GM12864 (cell line): Measurements from ENCODE around the gene MMD2.

Experiments
- DNase-seq: peaks from one replicate; pipeline ENCODE4 v3.0.0-alpha.2; 2011; ENCODE audit warnings: low read depth
- H3K4me3 ChIP-seq: 2 replicates; pipeline ENCODE4 v1.5.1; 2011; ENCODE audit warnings: mild to moderate bottlenecking, low read depth, low read length, control low read depth
- CTCF ChIP-seq: IDR thresholded peaks from 2 replicates; pipeline ENCODE4 v1.5.1; 2011; ENCODE audit warnings: low read depth, mild to moderate bottlenecking, moderate library complexity, low read length, control low read depth, inconsistent platforms; ENCODE audit errors: missing control alignments

Gene MMD2

GRCh38 chr7:4965295-4966022, 6.5 kb upstream of the MMD2 start:
- no peak overlapping the region for H3K4me3 ChIP-seq
- no peak for DNase-seq
- TF ChIP-seq CTCF, result no peak

GRCh38 chr7:4964506-4964905, 5.5 kb upstream of the MMD2 start:
- no peak for TF ChIP-seq CTCF
- DNase-seq, result no peak
- H3K4me3 ChIP-seq, result no peak overlapping the region

- TF ChIP-seq CTCF, result no peak
- no peak for DNase-seq
- no peak overlapping the region for H3K4me3 ChIP-seq
These were observed 4.1 kb upstream of the MMD2 start for GRCh38 chr7:4962872-4963775.

- DNase-seq, result no peak
- TF ChIP-seq CTCF, result no peak
- H3K4me3 ChIP-seq, result no peak overlapping the region
These were observed 1.4 kb upstream of the MMD2 start for GRCh38 chr7:4960363-4960762.

GRCh38 chr7:4959893-4960292, 906 bp upstream of the MMD2 start:
- no peak overlapping the region for H3K4me3 ChIP-seq
- no peak for DNase-seq
- TF ChIP-seq CTCF, result no peak

- TF ChIP-seq CTCF, result no peak
- H3K4me3 ChIP-seq, result no peak overlapping the region
- DNase-seq, result no peak
These were observed 319 bp upstream of the MMD2 start for GRCh38 chr7:4959306-4959705.
